Upper lobe of left lung (tissue), 6 donors: ENCODE results near the gene KCNAB3. TPM values are rescaled to one million over a fixed set of nuclear protein-coding genes. Genes with fewer than 3 reads are reported as not detected.

Experiments
- ATAC-seq, 2 donors: fragments of 200-7000 bp; cut with Tn5 transposase; one replicate each; pipeline ENCODE4 v1.9.1; 2022; ENCODE audit warnings: mild to moderate bottlenecking in 2 of 2, moderate library complexity in 2 of 2; ENCODE audit not compliant: low FRiP score in 2 of 2
- DNase-seq, 2 donors: peaks; one replicate each; pipeline ENCODE4 v3.0.0-alpha.2; 2019 to 2020
- H3K27ac ChIP-seq, 4 donors: fragments of 200-600 bp; sonication (generic); one replicate each; pipeline ENCODE4 v1.5.1; 2016 to 2019
- H3K27me3 ChIP-seq, 4 donors: fragments of 200-600 bp; sonication (generic); one replicate each; pipeline ENCODE4 v1.5.1; 2017 to 2019
- H3K36me3 ChIP-seq, 4 donors: fragments of 200-600 bp; sonication (generic); one replicate each; pipeline ENCODE4 v1.5.1; 2016 to 2019
- H3K4me1 ChIP-seq, 4 donors: fragments of 200-600 bp; sonication (generic); one replicate each; pipeline ENCODE4 v1.5.1; 2018 to 2019
- H3K4me3 ChIP-seq, 4 donors: fragments of 200-600 bp; sonication (generic); one replicate each; pipeline ENCODE4 v1.5.1; 2017 to 2019; ENCODE audit warnings: mild to moderate bottlenecking in 2 of 4, moderate library complexity in 1 of 4
- H3K9me3 ChIP-seq, 4 donors: fragments of 200-600 bp; sonication (generic); one replicate each; pipeline ENCODE4 v1.5.1; 2018 to 2019
- CTCF ChIP-seq, 6 experiments: fragments of 450-650 bp in 4 of 6; fragments of 200-600 bp in 2 of 6; sonication (generic) in 2 of 6; IDR thresholded peaks; one replicate each; pipeline ENCODE4 v1.5.1; 2016 to 2019; ENCODE audit warnings: antibody characterized with exemption in 6 of 6
- EP300 ChIP-seq, 4 donors: sonication (generic); formaldehyde crosslinking; IDR thresholded peaks; one replicate each; pipeline ENCODE4 v1.5.1; 2017; ENCODE audit warnings: antibody characterized with exemption in 4 of 4, control low read depth in 2 of 4
- POLR2A ChIP-seq, 4 donors: fragments of 450-650 bp; IDR thresholded peaks; one replicate each; pipeline ENCODE4 v1.5.1; 2016 to 2017; ENCODE audit warnings: antibody characterized with exemption in 4 of 4, mild to moderate bottlenecking in 2 of 4
- POLR2AphosphoS5 ChIP-seq, 2 donors: sonication (generic); formaldehyde crosslinking; IDR thresholded peaks; one replicate each; pipeline ENCODE4 v1.5.1; 2017; ENCODE audit warnings: antibody characterized with exemption in 2 of 2
- WGBS, 2 donors: methylation state at CpG; one replicate each; pipeline ENCODE4 v1.1.5; 2017 to 2018; 5-methylcytosine and 5-hydroxymethylcytosine counted together
- total RNA-seq, 6 donors: library from RNA; depleted of rRNA in 4 of 6; stranded (reverse); fragments of >200 nt in 4 of 6; gene quantifications; one replicate each; pipeline versions ENCODE4 v1.1.0 to v1.2.1, GENCODE V29; 2016 to 2021
- donor health status: DM: no; HTN: no; CAD: no; lungs with moderate emphysema.
- donor health status: DM: no; HTN: yes; CAD: no; lungs with severe emphysema.

The KCNAB3 gene
- 1 to 10 TPM; 4.2 to 10.0 (median 5.7) TPM for total RNA-seq

GRCh38 chr17:7929158-7930023 is at the start of gene KCNAB3:
Gene KCNAB3, minus strand, starts transcription at chr17:7929856. Its CDS starts 421 bp downstream, at chr17:7929435.
- Histone ChIP-seq H3K27ac (no peak within 1 kb of the TSS), H3K27me3 (no peaks in the 10 kb centered on the region), H3K9me3 (no peaks in the 10 kb centered on the region), H3K4me3 (no peak within 1 kb of the TSS), H3K4me1 (peaks cover 16 to 37% (median 22%) of the 10 kb centered on the region in 4 donors), H3K36me3 (peaks cover 0 to 8% (median 0%) of the 10 kb centered on the region in 4 donors)
- ATAC-seq, result no peak
- TF ChIP-seq POLR2A (IDR thresholded peaks at IDR 0.05), result no peak
- no peak for TF ChIP-seq POLR2AphosphoS5 (IDR thresholded peaks at IDR 0.05)
- TF ChIP-seq CTCF (IDR thresholded peaks at IDR 0.05), result no peak
- no peak for TF ChIP-seq EP300 (IDR thresholded peaks at IDR 0.05)
- peak in 1 of 2 donors; percentile 77 for DNase-seq
- WGBS, 2 donors, result 61 to 75% methylated on average over 47 to 59 of the region's 67 CpGs

GRCh38 chr17:7977805-7978204 is 48.1 kb upstream of the KCNAB3 start:
- no peaks in the 10 kb centered on the region for H3K27me3 ChIP-seq
- H3K27ac ChIP-seq, result no peak overlapping the region
- no peak overlapping the region for H3K4me3 ChIP-seq
- WGBS, 2 donors, result 82 to 88% methylated on average over 5 of the region's 5 CpGs
- no peak for DNase-seq
- peaks cover 8 to 23% (median 15%) of the 10 kb centered on the region in 4 donors for H3K9me3 ChIP-seq
- ATAC-seq, result no peak
- H3K4me1 ChIP-seq, result peaks cover 0 to 5% (median 2%) of the 10 kb centered on the region in 4 donors
- no peaks in the 10 kb centered on the region for H3K36me3 ChIP-seq
- TF ChIP-seq EP300 (IDR thresholded peaks at IDR 0.05) (no peak), POLR2A (IDR thresholded peaks at IDR 0.05) (no peak), CTCF (IDR thresholded peaks at IDR 0.05) (no peak)

DNA sequence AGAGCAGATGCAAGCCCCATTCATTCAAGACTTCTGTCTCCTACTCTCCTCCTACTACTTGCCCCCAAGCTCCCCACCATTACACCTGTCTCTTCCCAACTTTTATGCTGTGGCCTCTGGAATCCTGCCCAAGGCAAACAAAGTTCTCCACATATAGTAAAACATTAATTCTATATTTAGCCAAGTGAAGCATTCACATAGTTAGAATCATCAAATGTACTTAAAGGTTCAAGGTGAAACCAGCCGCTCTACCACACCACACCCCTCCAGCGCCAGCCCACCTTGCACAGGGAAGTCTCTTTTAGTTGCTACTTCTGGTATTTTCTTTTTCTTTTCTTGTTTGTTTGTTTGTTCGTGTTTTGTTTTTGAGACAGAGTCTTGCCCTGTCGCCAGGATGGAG is 47.4 kb upstream of the KCNAB3 start:
- TF ChIP-seq EP300 (IDR thresholded peaks at IDR 0.05) (no peak), POLR2AphosphoS5 (IDR thresholded peaks at IDR 0.05) (no peak), CTCF (IDR thresholded peaks at IDR 0.05) (no peak), POLR2A (IDR thresholded peaks at IDR 0.05) (no peak)
- Histone ChIP-seq H3K27me3 (no peaks in the 10 kb centered on the region), H3K4me1 (peaks cover 0 to 4% (median 0%) of the 10 kb centered on the region in 4 donors), H3K9me3 (peaks cover 8 to 23% (median 15%) of the 10 kb centered on the region in 4 donors), H3K36me3 (no peaks in the 10 kb centered on the region), H3K27ac (no peak overlapping the region), H3K4me3 (no peak overlapping the region)
- ATAC-seq (no peak), DNase-seq (no peak)
- 76 to 77% methylated on average over 4 of the region's 4 CpGs for WGBS, 2 donors

- Histone ChIP-seq H3K9me3 (peaks cover 8 to 23% (median 15%) of the 10 kb centered on the region in 4 donors), H3K4me3 (no peak overlapping the region), H3K4me1 (no peaks in the 10 kb centered on the region), H3K27ac (no peak overlapping the region), H3K27me3 (no peaks in the 10 kb centered on the region), H3K36me3 (no peaks in the 10 kb centered on the region)
- TF ChIP-seq POLR2A (IDR thresholded peaks at IDR 0.05) (no peak), POLR2AphosphoS5 (IDR thresholded peaks at IDR 0.05) (no peak), EP300 (IDR thresholded peaks at IDR 0.05) (no peak), CTCF (IDR thresholded peaks at IDR 0.05) (no peak)
- DNase-seq (no peak), ATAC-seq (no peak)
Observed at GRCh38 chr17:7974638-7975131, 45.0 kb upstream of the KCNAB3 start.
